GM12891 (cell line): ENCODE results near the gene UBXN2A.

Source experiments
- POLR2A ChIP-seq: IDR thresholded peaks from 2 replicates; pipeline ENCODE4 v1.6.1; 2011; ENCODE audit warnings: low read depth, low read length, control low read depth
- POLR2AphosphoS5 ChIP-seq: IDR thresholded peaks from 2 replicates; pipeline ENCODE4 v1.6.1; 2011; ENCODE audit warnings: low read depth, low read length, control low read depth
- SPI1 ChIP-seq: IDR thresholded peaks from 2 replicates; pipeline ENCODE4 v1.6.1; 2011; ENCODE audit warnings: low read depth, low read length, control low read depth
- TAF1 ChIP-seq: IDR thresholded peaks from 2 replicates; pipeline ENCODE4 v1.6.1; 2011; ENCODE audit warnings: low read depth, low read length, control low read depth

- TF ChIP-seq POLR2AphosphoS5 (no peak), TAF1 (no peak), POLR2A (no peak), SPI1 (no peak)
These were observed 6.0 kb upstream of the UBXN2A start for GRCh38 chr2:23934259-23934658.
